Ecto neural progenitor cell (in vitro differentiated cells): Measurements from ENCODE around the gene GPR39.
A peak's percentile ranks its signal among the peaks of the same experiment; 100 is the strongest.

Experiments used
- DNase-seq: peaks from one replicate; pipeline ENCODE4 v3.0.0-alpha.2; 2018; ENCODE audit warnings: low spot score

GPR39 gene

DNA sequence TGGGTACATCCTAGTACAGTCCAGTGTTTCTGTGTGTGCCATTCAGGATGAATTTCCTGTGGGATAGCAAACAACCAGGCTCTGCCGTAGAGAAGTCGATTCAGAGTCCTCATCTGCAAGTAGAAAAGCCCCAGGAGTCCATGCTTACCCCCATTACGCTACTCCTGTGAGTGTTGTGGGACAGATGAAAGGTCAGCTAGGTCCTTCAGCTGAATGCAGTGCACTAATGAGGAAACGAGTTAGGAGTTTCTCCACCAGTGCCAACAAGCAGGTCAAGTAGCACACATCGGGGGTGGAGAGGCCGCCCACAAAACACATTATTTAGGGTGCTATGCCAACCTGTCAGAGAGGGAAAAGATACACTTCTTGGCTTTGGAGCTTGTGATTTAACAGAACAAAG is 2.5 kb upstream of the GPR39 start:
- DNase-seq, result no peak

DNA sequence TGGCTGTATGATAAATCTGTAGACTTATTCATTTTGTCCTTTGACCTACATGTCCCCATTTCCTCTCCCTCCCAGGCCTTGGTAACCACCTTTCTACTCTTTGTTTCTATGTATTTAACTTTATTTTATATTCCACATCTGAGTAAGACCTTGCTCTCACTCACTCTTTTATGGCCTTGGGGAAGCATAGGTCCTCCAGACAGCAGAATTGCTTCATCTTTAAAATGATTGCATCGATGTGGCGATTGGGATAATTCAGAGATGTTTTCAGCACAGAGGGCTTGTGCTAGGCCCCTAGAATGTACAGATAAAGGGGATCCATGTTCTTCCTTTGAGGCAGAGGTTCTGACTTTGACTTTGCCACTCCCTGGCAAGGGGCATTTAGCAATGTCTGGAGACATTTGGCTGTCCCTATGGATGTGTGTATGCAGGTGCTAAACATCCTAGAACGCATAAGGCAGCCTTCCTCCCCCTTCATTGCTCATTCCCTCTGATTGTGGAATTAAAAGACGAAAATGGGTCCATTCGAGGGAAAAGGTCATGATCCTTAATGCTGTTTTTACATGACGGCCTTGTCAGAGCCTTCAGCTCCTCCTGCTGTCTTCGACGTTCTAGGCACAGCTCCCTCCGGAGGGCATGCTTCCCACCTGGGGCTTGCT is 1.2 kb upstream of the GPR39 start:
- DNase-seq, result no peak

DNA sequence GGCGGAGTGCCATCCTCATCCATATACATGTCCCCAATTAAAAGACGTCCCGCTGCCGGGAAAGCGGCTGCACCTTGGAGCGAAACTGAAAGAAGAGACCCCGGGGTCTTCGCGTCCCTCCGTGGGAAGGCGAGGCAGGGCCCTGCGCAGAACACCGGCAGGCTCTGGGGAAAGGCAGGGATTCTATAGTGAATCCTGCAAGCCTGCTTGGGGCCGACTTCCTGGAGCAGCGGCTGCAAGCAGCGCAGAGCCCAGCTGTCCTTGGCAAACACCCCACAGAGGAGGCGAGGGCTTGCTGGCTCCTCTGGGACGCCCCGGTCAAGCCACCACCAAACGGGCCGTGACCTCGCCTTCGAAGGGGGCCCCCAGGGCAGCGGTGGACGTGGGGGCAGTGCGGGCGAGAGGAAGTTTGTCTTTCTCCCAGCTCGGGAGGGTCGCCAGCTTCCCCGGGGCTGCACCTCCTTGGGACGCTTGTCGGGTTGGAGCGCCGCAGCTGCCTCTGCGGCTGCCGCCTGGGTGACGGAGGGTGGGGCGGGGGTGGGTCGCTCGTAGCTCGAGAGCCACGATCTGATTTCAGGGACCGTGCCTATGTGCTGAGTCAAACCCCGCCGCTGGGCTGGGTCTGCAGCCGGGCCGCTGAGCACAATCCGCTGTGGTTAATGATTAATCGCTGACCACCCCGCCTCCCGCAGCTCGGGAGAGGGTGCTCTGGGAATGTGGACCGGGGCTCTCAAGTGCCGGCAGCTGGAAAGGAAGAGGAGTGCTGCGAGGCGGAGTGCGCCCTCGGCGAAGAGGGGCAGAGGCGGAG is 486 bp upstream of the GPR39 start:
- peak; percentile 73 for DNase-seq

DNA sequence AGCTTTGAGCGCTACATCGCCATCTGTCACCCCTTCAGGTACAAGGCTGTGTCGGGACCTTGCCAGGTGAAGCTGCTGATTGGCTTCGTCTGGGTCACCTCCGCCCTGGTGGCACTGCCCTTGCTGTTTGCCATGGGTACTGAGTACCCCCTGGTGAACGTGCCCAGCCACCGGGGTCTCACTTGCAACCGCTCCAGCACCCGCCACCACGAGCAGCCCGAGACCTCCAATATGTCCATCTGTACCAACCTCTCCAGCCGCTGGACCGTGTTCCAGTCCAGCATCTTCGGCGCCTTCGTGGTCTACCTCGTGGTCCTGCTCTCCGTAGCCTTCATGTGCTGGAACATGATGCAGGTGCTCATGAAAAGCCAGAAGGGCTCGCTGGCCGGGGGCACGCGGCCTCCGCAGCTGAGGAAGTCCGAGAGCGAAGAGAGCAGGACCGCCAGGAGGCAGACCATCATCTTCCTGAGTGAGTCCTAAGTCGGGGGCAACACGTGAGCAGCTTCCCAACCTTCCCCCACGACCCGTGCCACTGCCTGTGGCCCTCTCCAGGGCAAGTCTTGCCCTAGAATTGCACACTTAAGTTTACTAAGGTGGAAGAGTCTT is 928 bp downstream of the GPR39 start:
- no peak for DNase-seq

DNA sequence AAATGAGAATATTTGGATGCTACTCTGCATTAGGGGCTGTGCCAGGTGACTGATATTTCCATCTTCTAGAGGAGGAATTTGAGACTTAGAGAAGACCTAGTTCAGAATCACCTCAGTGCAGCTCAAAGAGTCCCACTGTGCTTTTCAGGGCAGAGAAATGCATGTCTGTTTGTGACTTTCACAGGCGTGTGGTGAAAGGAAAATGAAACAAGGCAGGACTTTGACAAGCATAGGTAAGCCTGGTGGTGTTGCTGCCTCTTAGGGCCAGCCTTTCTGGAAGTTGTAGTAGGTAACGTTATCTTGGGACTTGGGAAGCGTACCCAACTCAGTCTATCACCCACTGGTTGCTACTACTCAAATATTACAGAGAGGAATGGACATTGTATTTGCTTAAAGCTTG is 2.6 kb downstream of the GPR39 start:
- no peak for DNase-seq

DNA sequence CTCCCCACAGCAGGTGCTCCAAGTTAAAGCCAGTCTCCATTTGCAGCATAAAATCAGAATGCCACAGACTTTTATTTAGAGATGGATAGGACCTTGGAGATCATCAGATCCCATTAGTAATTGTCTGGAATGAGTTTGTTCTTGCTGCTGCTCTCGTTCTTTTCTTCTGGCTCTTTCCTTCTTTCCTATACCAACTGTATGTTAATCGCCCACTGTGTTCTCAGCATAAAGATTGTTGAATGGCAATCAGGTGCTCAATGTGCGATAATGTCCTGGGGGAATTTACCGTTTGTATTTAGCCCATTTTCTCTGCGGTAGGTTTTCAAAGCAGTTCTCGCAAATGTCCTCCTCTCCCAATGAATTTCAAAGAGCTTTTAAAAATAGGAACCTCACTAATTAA is 3.3 kb downstream of the GPR39 start:
- DNase-seq, result no peak

DNA sequence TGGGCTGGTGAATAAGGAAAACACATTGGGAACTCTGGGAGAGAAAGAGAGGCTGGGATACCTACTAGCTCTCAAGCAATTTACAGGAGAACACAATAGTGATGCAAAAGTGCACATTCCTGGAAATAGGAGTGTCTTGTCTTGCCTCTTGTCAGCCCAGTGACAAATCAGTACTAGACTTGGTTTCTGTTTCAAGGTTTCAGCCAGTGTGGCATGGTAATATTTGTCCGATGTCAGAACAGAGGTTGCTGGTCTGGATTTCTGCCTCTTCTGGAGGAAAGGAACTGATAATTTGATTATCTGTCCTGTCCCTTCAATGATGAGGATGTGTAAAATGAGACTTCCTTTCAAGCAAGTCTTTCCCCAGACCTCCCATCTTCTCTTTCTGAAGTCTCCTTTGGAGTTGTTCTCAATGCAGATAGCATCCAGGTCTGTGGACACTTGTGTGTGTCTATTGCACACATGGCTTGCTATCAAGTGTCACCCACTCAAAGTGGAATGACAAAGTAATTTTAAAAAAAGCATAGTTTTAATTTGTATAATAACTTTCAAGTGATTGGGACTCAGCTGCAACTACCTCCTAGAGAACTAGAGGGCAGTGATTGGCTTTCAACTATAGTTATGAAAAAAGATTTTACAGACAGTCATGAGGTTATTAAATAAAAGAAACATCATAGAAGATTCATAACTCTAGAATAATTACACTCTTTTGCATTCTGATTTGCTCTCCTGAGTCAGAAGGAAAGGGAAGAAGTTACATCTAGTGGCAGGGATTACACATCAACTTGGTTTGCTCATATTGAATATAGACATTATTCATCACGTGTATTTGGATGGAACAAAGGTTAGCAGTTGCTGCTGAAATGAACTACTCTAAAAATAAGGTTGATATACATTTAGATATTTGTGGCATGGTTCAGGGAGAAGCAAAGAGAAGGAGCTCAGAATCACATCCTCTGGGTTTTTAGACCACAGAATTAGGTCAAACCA is 4.5 kb downstream of the GPR39 start:
- DNase-seq, result no peak

DNA sequence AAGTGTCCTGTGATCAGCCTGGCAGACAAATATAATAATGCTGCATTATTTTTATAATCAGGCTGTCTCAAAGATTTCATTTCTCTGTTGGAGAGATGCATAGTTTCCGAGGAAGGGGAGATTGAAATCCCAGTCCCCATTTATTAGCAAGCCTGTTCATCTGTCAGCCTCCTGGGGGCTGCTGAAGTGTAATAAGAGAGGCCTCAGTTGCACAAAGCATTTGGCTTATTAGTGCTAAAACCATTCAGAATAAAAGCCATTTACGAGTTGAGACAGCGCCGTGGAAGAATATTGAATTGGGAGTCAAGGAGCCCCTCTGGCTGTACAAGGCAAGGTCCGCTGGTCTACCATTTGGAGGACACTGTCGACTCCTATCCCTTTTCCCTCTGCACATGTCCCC is 6.1 kb downstream of the GPR39 start:
- no peak for DNase-seq

DNA sequence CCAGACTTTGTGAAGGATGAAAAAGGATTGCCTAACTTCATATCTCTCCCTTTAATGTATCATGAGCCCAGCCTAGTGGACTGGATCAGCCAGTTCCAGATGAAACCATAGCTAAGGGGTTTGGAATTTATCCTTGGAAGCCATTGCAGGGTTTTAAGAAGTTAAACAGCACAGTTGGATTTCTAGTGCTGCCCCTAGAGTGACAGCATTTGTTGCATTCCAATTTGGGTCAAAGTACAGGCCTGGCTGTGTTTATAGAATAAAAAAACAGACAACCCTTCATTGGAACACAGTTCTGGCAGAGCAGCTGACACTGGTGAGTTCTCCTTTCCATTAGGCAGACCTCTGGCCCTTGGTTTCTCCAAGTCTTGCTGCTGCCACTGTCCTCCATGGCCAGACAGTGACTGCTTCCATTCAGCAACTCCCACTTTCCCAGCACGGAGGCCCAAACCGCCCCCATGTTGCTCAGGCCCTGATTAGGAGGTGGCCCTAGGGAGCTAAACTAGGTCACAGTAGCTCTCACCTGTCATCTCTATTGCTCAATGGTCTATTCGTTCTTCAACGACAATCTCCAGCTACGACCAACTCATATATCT is 8.0 kb downstream of the GPR39 start:
- DNase-seq, result no peak

DNA sequence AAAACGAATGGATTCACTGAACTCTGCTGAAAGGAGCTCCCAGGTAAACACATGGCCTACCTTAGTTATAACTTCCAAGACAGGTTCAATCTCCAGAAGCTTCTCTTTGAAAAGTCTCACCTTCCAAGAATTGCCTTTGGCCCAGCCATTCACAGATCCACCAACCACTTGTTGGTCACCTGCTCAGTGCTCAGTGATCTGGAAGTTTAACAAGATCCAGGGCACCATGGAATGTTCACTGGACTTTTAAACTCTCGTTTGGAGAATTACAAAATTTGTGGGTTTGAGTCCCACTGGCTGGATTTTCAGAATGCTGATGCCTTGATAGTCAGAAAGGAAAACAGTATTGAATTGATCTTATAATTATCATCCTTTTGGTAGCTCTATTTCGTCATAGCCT is 9.4 kb downstream of the GPR39 start:
- DNase-seq, result no peak

DNA sequence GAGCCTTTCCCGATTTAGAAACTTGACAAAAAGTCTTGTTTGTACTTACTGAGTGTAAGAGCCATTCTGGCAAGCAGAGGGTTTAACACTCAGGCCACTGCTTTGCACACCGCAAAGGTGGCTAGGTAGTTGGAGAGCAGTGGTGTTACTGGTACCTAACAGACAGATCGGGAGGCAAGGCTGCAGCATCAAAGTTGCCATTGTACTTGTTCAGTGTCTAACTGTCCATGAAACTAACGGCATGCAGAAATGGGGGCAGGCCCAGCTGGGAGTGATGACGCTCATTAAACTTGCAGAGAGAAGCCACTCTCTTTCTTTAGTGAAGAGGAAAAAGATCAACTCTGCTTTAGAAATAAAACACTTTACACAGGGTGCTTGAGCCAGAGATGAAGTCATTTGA is 10.1 kb downstream of the GPR39 start:
- DNase-seq, result no peak

DNA sequence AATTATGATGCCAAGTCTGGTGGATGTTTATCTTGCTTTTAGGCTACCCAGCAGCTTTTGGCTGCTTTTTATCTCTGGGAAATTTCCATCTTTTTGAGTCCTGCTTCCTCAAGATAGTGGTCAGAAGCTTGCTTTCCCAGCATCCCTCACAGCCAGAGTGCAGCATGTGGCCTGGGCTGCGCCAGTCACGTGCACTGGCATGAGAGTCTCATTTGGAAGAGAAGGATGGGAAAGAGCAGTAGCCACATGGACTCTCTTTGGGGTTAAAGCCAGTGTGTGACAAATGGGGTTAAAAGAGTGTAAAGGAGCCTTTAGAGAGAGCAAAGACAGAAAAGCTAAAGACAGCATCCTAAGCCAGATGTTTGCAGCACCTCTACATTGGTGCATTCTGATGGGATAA is 12.7 kb downstream of the GPR39 start:
- no peak for DNase-seq

DNA sequence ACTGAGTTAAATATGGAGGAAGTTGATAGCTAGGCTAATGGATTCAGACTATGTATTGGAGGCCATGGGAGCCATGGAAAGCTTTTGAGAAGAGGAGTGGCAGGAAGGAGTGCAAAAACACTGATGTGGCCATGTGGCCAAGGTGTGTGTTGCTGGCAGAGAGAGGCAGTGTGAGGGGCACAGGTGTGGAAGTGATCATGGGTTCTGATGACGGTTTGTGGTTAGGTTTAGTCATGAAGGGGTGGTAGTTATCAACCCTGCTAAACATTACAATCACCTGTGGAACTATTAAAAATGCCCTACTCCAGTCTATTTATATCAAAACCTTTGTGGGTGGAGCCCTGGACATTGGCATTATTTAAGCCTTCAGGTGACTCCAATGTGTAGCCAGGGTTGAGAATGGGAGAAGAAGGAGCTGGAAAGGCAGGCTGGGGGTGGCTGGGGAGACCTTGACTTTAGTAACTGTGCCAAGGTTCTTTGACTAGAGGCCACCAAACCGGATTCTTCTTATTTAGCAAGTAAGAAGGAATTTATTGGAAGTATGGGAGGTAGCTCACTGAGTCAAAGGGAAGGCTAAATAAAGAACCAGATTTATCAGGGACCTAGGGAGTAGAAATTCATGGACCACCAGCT is 13.5 kb downstream of the GPR39 start:
- no peak for DNase-seq

DNA sequence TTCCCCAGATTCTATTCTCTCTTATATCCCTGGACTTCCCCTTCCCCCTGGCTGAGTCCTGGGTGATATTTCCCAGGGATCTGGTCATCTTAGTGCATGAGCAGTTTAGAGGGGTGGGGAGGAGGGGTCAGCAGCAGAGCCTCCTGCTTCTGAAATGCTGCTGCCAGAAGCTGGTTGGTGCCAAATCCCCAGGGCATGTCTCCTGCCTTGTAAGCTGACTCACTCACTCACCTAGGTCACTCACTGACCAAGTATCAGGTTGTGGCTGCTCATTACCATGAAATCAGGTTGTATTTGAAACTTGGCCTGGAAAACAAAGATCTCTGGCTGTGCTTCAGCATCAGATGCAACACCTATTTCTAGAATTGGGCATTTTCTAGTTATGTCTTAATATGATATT is 14.3 kb downstream of the GPR39 start:
- no peak for DNase-seq

DNA sequence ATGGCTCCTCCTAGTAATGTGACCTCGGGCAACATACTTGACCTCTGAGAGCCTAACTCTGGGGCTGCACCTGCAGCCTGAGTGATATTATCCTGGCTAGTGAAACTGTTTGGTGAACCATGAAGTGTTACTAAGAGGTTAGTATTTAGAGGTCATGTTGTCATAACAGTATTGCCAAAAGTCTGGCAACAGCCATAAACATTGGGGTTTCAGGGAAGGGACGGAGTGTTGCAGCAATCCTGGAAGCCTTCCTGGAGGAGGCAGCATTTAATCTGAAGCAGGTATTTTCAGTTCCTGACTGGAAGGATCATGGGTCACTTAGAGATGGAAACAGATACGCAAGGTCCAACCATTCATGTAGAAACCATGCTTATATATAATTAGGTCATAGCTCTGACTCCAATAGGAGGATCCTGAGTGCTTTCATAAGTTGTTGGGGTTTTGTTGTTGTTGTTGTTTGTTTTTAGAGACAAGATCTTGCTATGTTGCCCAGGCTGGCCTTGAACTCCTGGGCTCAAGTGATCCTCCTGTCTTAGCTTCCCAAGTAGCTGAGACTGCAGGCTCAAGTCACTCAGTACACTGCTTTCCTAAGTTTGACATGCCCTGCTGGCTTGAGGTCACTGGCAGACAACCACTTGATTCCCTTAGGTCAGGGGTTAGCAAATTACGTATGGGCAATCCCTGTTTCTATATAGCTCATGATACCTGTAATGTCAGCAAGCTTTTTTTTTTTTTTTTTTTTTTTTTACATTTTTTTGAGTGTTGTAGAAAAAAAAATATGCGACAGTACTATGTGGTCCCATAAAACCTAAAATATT is 21.5 kb downstream of the GPR39 start:
- no peak for DNase-seq

DNA sequence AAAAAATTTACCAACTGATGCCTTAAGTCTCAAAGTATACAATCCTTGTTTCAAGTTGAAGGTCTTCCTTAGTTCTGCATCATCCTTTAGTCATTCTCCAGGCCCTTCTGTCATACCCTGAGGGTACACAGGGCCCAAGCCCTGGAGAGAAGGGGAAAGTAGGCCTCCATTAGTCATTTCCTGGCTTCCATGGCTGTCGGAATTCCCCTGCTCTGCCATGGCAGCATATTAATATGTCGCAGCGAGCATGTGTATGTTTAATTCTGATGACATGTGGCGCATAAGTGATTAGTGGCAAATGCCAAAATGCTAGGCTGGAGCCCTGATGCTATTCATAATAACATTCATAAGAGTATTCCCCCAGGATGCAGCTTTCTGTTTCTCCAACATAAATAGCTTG is 22.1 kb downstream of the GPR39 start:
- no peak for DNase-seq

DNA sequence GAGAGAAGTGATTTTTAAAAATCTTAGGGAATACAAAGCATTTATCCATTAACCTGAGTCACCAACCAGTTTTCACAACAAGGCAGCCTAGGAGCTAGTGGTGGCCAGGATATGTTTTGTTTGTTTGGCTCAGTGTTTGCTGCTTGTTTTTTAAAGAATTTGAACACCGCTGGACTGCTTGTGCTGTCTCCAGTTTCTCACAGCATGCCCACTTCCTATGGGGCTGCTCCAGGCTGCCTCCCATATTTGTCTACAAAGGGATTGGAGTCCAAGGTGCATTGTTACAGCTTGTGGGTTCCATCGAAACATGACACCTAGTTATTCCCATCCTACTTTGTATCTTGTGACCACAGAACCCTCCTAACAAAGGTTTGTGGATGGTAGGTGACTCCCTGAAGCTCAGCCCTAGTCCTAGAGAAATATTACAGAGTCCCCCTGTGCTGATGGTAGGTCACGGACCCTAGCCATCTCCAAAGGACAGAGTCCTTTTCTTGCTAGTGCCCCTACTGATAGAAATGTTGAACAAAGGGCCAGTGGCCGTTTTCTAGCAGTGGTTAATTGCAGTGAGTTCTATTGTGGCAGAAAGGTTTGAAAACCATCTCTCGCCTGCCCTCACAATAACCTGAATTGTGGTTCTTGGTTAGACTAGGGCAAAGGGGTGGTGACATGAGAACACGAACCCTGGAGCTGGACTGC is 23.2 kb downstream of the GPR39 start:
- DNase-seq, result no peak

DNA sequence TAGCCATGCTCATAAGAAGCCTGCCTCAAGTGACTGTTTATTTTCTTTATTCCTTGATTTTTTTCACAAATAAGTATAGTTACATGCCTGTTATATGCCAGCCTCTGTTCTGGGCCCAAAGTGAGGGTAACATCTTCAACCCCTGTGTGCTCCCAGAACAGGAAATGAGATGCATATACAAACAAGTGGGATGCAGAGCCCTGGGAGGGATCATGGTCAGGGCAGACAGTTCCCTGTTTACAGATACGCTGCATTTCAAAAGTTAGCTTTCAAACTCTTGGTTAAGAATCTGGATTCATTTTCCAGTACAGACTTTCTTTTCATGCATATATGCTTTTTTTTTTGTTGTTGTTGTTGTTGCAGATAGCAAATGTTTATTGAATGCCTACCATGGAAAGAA is 24.4 kb downstream of the GPR39 start:
- DNase-seq, result no peak

DNA sequence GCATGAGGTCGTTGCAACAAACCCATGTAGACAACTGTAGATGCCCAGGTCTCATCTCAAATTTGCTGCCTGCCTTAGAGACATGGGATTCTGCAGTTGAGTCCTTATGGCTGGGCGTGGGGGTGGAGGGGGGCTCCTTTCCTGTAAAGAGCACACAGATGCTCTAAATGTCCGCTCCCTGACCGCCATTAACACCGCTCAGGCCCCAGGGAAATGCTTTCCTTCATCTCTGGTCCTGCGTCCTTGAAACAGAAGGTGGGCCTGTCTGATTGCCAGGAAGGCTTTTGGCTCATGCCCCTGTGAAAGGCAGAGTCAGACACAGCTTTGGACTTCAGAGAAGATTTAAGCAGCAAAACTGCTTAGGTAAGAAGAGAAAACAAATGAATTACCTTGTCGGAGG is 25.7 kb downstream of the GPR39 start:
- DNase-seq, result no peak

DNA sequence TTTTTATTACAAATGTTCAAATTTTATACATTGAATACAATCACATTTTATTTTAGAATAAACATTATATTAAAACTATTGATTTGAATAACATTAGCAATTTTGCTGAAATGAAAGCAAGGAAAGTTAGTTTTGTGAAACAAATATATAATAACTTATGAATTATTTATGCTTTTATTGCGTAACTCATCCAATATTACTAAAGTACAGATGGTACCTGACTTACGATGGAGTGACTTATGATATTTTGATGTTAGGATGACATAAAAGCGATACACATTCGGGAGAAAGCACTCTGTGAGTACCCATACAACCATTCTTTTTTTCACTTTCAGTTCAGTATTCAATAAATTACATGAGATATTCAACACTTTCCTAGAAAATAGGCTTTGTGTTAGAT is 26.5 kb downstream of the GPR39 start:
- DNase-seq, result no peak
